ENCODE measurements around the gene MALAT1.
"Not testable (repeated sequence)": the region's sequence is repeated elsewhere in the genome, so short reads cannot be mapped to it uniquely, and the experiment has no call there.

The MALAT1 gene

DNA sequence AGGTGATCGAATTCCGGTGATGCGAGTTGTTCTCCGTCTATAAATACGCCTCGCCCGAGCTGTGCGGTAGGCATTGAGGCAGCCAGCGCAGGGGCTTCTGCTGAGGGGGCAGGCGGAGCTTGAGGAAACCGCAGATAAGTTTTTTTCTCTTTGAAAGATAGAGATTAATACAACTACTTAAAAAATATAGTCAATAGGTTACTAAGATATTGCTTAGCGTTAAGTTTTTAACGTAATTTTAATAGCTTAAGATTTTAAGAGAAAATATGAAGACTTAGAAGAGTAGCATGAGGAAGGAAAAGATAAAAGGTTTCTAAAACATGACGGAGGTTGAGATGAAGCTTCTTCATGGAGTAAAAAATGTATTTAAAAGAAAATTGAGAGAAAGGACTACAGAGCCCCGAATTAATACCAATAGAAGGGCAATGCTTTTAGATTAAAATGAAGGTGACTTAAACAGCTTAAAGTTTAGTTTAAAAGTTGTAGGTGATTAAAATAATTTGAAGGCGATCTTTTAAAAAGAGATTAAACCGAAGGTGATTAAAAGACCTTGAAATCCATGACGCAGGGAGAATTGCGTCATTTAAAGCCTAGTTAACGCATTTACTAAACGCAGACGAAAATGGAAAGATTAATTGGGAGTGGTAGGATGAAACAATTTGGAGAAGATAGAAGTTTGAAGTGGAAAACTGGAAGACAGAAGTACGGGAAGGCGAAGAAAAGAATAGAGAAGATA, at the start of gene MALAT1:
TSS of gene MALAT1 (plus strand) at position 69 of the 736 bp plus-strand sequence.
- peak; percentile 88 to 91 for DNase-seq

DNA sequence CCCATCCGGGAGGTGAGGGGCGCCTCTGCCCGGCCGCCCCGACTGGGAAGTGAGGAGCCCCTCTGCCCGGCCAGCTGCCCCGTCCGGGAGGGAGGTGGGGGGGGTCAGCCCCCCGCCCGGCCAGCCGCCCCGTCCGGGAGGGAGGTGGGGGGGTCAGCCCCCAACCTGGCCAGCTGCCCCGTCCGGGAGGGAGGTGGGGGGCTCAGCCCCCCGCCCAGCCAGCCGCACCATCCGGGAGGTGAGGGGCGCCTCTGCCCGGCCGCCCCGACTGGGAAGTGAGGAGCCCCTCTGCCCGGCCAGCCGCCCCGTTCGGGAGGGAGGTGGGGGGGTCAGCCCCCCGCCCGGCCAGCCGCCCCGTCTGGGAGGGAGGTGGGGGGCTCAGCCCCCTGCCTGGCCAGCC, 47.5 kb upstream of the MALAT1 start:
- not testable (repeated sequence) for DNase-seq

DNA sequence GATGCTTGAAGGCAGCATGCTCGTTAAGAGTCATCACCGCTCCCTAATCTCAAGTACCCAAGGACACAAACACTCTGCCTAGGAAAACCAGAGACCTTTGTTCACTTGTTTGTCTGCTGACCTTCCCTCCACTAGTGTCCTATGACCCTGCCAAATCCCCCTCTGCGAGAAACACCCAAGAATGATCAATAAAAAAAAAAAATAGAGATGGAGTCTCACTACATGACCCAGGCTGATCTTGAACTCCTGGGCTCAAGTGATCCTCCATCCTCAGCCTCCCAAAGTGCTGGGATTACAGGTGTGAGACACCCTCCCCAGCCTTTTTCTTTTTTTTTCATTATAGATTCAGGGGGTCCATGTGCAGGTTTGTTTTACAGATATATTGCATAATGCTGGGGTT, 46.6 kb upstream of the MALAT1 start:
- DNase-seq: not testable (repeated sequence)

DNA sequence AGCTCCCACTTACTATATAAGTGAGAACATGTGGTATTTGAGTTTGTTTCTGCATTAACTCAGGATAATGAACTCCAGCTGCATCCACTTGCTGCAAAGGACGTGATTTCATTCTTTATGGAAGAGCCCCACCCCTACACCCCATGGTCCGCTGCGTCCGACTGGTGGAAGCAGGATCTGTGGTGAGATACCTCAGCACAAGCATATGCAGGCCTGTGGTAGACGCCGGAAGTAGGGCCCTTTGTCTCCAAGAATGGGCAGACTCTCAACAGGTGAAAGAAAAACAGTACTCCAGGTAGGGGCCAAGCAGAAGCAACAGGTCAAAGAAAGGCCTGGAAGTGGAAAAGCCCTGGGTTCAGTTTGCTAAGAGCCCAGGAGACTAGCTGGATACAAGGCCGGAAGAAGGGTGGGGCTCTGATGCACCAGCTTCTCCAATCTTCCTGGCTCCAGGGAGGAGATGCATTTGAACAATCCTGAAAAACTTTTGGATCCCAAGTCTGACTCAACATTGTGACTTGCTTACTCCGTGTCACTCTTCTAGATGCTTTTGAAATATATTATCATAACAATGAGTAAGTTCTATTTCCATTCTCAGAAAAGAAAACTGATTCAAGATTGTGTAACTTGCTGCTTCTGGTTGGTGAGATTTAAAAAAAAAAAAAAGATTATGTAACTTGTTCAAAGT, 45.9 kb upstream of the MALAT1 start:
- no peak for DNase-seq

DNA sequence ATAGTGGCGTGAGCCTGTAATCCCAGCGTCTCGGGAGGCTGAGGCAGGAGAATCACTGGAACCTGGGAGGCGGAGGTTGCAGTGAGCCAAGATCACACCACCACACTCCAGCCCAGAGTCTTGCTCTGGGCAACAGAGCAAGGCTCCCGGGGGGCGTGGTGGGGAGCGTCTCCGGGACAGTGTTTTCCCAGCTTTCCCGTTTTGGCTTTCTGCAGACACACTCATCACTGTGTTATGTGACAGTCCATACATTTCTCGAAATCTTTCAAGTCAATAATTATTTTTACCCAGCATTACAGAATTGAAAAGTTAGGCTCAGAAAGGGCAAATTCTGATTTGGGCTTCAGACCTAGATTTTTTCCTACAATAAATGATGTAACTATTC, 44.5 kb upstream of the MALAT1 start:
- no peak for DNase-seq

DNA sequence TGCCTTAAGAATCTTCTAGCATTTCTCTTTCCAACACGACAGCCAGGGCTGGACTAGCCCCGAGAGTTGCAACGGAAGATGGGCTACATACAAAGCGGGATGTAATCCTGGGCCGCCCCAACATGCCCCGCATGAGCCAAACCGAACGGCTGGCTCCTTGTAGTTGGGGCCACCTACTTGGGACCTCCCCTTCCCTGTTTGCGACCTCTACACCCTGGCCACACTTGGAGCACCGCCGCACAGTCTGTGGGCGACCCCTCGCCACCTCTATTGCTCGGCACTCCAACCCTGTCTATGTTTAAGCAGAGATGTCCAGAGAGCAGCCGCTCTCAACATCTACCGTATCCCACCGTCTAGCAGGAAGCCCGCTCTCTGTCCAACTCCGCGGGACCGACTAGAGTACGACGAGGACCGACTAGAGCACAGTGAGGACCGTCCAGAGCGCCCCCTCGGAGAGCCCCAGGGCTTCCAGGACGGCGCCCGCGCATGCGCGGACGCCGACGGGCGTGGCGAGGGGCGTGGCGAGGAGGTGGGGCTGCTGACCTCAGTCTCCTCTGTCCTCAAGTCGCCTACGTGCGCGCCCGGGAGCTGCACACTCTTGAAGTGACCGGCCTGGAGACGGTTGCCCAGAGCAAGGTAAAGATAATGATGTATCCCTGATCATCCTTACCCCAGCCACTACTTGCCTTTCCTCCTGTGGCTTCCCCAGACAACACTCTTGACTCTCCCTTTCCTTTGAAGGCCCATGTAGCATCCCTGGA, 44.0 kb upstream of the MALAT1 start:
- peak; percentile 41 to 74 for DNase-seq

DNA sequence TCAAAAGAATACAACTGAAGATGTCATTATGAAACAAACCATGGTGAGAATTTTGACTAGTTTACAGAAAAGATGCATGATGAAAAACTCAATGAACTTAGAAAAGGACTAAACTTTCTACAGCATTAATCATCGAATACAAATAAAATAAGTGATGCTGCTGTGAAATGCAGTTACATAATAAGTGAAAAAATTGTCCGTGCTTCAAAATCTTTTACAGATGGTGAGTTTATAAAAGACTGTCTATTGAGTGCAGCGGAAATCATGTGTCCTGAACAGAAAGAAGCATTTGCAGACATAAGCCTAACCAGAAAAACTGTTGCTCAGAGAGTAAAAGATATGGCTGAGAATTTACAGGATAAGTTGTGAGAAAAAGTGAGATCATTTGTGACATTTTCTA, 42.4 kb upstream of the MALAT1 start:
- DNase-seq: no peak

DNA sequence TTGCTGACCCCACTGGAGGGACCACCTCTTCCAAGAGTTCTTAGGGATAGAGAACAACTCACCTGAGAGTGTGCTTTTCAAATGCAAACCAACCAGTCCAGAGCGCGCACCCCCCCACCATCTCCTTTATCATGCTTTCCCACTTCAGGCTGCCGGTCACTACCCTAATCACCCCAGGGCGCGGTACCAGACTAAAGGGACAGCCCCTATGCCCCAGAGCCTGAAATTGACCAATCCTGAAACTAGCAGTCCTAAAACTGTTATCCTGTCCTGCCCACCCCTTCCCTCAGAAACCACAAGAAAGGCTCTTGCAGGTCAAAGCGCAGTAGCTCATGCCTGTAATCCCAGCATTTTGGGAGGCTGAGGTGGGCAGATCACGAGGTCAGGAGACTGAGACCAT, 39.3 kb upstream of the MALAT1 start:
- no peak for DNase-seq

DNA sequence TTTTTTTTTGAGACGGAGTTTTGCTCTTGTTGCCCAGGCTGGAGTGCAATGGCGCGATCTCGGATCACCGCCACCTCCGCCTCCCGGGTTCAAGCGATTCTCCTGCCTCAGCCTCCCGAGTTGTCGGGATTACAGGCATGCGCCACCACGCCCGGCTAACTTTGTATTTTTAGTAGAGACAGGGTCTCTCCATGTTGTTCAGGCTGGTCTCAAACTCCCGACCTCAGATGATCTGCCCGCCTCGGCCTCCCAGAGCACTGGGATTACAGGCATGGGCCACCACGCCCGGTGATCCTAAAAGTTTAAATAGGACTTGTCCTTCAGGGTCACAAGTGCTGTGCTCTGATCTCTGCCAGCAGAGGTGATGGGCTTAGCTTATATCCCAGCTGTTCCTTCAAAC, 33.4 kb upstream of the MALAT1 start:
- DNase-seq: not testable (repeated sequence)

DNA sequence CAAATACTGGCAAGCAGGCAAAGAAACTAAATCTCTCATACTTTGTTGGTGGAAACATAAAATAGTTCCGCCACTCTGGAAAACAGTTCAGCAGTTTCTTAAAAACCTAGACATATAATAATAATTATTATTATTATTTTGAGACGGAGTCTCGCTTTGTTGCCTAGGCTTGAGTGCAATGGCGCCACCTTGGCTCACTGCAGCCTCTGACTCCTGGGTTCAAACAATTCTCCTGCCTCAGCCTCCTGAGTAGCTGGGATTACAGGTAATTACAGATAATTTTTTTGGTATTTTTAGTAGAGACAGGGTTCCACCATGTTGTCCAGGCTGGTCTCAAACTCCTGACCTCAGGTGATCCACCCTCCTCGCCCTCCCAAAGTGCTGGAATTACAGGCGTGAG, 31.5 kb upstream of the MALAT1 start:
- not testable (repeated sequence) for DNase-seq

DNA sequence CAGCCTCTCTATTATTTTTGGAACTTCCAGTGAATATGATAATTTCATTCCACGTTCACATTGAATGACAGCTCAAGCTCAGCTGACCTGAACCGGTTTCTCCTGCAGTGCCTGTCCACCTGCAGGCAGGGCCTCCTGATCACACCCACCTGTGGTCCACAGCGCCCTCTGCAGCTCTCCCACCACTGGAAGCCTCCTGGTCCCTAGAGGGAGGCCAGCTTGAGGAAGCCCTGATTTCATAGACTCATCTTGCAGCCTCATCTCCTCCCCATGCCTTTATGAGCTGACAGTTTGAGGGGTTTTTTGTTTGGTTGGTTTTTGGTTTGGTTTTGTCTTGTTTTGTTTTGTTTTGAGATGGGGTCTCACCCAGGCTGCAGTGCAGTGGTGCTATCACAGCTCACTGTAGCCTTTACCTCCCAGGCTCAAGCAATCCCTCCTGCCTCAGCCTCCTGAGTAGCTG, 29.9 kb upstream of the MALAT1 start:
- peak in 1 of 2 donors; percentile 35 for DNase-seq

DNA sequence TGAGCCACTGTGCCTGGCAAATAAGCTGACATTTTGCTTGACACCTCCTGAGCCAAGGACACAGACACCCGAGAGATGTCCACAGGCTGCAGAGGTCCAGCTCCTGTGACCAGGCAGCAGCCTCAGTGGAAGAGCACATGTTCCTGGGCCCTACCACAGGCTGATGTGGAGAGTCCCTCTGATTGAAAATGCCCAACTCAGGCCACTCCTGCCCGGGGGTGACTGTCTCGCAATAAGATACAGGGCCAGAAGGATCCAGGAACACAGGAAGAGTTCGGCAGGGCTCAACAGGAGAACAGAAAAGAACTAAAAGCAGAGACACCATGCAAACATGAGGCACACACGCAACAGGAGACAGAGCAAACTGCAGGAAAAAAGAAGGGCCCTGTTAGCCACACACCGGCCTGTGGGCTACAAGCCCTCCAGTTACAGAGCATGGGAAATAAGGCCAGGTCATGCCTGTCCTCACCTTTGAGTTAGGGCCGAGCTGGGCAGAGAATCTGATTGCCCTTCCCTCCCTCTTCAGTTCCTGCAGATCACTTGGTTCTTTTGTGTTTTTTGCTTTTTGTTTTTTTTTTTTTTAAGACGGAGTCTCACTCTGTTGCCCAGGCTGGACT, 28.3 kb upstream of the MALAT1 start:
- DNase-seq: no peak

DNA sequence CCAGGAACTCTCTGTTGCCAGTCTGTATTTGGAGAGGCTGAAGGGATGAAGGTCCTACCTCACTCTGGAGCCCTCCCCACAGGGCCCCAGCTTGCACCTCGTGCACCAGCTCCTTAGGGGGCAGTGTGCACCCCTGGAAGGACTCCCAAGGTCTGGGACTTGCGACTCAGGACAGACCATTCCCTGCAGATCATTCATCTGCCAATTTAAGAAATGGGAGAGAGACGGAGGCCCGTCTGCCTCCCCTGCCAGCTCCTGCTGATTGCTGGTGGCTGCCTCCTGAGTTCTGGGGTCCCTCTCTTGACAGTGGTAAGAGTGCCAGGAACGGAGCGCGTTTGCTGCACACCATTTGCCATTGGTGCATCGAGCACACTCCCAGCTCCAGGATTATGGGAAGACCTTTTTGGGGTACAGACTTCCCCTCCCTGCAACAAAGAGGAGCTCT, 27.4 kb upstream of the MALAT1 start:
- peak in 1 of 2 donors; percentile 38 for DNase-seq

DNA sequence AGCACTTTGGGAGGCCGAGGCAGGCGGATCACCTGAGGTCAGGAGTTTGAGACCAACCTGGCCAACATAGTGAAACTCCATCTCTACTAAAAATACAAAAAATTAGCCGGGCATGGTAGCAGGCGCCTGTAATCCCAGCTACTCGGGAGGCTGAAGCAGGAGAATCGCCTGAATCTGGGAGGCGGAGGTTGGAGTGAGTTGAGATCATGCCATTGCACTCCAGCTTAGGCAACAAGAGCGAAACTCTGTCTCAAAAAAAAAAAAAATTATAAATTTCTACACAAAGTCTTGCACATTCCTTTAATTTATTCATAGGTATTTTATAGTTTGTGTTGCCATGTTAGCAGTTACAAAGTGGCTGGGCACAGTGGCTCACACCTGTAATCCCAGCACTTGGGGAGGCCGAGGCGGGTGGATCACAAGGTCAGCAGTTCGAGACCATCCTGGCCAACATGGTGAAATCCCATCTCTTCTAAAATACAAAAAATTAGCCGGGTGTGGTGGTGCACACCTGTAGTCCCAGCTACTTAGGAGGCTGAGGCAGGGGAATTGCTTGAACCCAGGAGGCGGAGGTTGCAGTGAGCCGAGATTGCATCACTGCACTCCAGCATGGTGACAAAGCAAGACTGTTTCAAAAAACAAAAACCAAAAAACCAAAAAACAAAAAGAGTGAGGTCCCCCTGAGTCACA, 26.1 kb upstream of the MALAT1 start:
- DNase-seq: not testable (repeated sequence)

DNA sequence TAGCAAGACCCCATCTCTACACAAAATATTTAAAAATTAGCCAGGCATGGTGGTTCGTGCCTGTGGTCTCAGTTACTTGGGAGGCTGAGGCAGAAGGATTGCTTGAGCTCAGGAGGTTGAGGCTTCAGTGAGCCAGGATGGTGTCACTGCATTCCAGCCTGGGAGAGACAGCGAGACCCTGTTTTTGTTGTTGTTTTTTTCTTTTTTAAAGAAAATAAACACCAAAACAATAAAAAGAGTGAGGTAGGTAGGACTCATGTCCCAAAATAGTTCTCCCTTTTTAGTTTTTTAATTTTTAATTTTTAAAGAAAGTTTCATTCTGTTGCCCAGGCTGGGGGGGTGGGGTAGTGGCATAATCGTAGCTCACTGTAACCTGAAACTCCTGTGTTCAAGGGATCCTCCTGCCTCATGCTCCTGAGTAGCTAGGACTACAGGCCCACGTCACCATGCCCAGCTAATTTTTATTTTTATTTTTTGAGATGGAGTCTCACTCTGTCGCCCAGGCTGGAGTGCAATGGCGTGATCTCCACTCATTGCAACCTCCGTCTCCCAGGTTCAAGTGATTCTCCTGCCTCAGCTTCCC, 25.5 kb upstream of the MALAT1 start:
- no peak for DNase-seq

DNA sequence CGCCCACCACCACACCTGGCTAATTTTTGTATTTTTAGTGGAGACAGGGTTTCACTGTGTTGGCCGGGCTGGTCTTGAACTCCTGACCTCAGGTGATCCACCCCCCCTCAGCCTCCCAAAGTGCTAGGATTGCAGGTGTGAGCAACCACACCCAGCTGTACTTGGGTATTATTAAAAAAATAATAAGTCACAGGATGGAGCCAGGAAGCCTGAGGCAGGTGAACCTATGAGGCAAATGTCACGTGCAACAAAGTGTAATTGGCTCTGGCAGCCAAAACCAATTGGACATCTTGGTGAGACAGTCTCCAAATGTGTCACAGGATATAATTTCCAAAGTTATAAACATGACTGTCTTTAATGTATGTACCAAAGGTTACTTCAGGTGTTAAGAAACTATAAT, 24.0 kb upstream of the MALAT1 start:
- no peak for DNase-seq

DNA sequence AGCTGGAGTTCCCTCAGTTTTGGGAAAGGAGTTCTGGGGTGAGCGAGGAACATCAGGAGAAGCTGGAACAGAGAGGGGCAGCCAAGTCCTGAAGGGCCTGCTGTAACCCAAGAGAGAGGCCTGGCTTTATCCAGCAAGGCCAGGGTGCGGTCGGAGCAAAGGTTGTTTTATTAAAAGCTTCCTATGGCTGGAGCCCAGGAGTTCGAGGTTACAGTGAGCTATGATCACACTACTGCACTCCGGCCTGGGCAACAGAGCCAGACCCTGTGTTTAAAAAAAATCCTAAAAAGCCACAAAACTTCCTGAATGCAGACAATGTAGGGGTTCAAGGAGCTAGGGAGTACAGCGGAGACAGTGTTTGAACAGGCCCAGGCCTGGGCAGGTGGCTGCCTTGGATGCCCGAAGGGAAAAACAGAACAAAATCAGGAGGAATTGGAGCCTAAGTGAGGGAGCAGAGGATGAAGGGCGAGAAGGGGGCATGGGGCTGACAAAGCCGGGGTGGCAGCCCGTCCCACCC, 22.2 kb upstream of the MALAT1 start:
- peak in 1 of 2 donors; percentile 27 for DNase-seq

DNA sequence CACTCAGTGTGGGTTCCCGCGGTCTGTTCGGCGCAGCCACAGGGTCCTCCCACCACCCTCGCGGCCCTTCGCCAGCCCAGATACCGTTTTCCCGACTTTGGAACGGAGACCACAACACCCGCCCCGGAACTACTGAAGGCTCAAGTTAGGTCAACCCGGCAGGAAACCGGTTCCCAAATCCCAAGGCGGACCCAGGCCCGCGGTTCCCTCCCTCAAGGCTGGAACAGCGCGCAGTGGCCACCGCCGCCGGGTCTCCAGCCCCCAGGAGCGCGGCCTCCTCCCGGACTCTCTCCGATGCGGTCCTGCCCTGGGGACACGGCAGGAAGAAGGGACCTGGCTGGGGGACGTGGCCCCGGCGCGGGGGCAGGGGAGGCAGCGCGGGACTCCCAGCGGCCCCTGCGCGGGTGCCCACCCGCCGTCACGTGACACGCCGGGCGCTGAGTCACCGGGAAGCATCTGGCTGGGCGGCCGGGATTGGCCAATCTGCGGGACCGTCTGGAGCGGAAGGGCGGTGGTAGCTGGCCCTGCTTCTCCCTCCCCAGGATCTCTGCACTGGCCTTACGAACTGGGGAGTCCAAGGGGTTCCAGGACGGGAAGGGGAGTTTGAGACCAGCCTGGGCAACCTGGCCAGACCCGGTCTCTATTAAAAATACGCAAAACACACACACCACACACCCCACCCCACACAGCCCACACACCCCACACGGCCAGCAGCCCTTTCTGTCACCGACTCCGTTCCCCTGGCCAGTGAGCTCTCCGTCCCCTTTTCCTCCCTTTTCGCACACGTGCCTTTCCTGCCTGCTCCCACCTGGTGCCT, 21.5 kb upstream of the MALAT1 start:
- peak; percentile 90 to 91 for DNase-seq

DNA sequence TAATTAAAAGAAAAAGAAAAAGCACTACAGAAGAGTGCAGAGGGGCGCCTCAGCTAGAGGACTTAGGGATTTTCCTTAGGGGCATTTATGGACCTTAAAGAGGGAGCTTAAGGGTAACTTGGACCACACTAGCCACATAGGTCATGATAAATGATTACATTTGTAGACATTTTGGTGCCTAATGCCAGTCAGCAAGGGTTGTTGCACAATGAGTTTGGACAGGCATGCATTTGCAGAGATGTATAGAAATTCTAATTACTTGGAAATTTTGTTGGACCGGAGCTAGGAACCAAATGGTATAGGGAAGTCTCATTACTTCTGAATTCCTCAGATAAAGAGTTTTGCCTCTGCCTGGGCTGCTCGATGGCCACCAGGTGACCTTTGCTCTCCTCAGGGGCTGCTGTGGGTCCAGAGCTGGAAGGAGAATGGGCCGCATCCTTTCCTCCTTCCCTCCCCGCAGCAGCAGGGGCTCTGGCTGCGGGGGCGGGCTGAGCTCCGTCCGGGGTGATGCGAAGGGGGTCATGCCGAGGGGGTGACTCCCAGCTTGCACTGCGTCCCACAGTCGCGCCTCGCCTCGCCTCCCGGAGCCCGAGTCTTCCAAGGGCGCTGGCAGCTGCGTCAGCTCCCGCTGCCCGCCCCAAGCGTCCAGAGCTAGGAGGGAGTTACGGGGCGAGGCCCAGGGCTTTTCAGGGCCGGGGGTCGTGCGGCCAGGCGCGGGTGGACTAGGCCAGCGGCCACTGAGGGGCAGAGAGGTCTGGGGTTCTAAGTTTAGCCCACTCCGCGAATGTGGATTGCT, 20.3 kb upstream of the MALAT1 start:
- no peak for DNase-seq
